ENCODE data around the gene GABRB1.

- TF ChIP-seq CTCF (IDR thresholded peaks at IDR 0.05) (no peak), EZH2 (IDR thresholded peaks at IDR 0.05; ENCODE audit: borderline replicate concordance, insufficient read depth, low read depth, low read length, poor library complexity, severe bottlenecking) (no peak)
Observed at GRCh38 chr4:47198791-47199190, 167.4 kb downstream of the GABRB1 start.

Measured in B cell (primary cell).